ENCODE measurements around the gene CFAP57. TPM values are rescaled to one million over a fixed set of nuclear protein-coding genes. Genes with fewer than 3 reads are reported as not detected.

CFAP57 gene
- total RNA-seq, 1 donor from 2014 or later = 0.51 TPM

DNA sequence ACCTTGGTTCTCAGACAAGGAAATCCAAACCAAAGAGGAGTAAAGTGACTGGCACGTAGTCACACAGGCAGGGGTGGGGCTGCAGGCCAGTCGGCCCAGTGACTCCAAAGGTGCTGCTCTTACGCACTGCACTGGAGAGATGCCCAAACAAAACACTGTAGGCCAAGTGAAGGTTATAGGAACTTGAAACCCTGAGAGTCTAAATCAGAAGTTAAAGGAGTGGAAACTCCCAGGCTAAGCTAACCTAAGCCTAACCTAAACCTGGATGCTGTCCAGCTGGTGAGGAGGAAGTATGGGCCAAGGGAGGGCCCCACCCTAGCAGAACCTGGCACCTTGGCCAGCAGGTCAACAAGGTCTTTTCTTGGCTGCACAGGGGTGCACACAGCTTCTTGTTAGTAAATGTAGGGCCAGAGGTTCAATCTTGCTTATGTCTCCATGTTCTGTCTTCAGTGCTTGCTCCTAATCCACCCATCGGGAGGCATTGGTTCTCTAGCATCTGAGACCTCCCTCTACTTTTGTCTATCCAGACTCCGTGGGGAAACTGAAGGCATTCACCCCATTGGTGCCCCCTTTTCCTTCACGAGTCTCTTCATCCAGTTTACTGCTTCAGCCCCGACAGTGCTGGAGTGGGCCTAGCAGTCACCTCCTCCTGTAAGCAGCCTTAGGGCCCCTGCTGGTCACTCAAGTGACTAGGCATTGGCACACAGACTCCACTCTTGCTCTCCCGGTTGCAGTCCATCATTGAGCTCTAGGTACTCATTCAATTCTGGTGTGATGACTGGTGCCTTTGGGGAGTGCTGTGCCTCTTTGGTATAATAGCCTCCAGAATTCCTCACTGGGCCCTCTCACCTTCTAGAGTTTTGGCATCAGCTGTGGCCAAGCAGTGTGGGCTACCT is 84.8 kb downstream of the CFAP57 start:
- no peak for DNase-seq

DNA sequence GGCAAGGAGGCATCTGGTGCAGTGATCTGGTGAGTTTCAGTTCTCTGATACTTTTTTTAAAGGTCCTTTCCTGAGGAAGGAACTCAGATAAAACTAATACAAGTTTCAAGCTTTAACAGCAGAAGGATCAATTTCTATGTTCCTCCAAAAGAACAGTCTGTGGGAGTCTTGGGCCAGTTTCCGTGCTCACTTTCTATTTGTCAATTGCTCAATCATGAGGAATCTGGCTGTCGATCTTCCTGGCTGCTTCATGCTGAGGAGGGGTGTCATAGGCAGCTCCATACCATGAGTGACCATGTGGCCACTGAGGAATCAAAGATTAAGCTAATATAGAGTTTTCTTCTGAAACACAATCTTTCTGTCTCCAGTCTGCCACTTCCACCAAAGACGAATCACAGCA is 86.2 kb downstream of the CFAP57 start:
- no peak for DNase-seq

DNA sequence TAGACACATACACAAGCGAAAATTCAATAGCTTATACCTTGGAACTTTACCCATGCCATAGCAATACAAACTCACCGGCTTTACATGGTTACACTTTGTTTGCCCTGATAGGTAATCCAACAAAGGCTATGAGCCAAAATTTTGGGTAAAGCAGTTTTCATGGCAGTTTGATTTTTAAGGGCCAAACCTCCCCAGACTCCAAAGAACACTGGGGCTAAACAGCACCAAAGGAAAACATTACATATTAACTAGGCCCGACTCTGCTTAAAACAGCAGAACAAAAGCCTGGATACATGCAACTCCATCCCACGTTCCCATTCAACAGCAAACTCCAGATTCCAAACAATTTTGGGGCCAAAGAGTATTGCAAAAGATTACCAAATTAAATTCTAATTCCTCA is 93.3 kb downstream of the CFAP57 start:
- DNase-seq = no peak

DNA sequence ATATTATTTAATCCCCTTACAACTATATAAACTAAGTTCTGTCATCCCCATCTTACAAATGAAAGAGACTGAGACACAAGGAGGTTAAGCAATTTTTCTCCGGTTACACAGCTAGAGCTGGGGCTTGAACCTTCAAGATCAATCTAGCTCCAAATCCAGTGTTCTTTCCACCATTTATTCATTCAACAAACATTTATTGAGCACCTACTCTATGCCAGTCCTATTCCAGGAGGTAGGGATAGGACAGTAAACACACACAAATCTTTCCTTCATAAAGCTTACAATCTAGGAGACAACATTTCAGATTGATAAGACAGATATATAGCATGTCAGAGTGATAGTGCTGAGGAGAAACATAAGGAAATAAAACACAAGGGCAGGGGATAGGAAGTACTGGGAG is 94.8 kb downstream of the CFAP57 start:
- DNase-seq = no peak

DNA sequence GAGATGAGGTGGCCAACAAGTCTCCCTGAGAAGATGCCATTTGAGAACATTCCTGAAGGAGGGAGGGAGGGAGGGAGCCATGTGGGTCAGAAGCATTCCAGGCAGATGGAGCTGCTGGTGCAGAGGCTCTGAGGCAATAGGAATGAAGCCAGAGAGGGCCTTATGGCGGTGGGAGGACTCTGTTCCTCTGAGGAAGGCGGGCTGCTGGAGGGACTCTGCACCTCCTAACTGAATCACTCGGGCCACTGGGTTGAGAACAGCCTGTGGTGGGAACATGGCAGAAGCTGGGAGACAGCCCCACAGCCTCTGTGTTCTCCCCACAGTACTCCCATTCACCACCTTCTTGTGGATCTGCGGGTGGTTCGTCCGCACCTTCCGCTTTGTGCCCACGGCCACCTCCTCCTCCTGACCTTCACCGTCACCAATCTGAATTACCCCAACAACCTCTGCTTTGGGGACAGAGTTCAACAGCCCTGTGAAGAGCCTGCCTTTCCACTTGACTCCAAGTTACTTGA is 95.2 kb downstream of the CFAP57 start:
- no peak for DNase-seq

DNA sequence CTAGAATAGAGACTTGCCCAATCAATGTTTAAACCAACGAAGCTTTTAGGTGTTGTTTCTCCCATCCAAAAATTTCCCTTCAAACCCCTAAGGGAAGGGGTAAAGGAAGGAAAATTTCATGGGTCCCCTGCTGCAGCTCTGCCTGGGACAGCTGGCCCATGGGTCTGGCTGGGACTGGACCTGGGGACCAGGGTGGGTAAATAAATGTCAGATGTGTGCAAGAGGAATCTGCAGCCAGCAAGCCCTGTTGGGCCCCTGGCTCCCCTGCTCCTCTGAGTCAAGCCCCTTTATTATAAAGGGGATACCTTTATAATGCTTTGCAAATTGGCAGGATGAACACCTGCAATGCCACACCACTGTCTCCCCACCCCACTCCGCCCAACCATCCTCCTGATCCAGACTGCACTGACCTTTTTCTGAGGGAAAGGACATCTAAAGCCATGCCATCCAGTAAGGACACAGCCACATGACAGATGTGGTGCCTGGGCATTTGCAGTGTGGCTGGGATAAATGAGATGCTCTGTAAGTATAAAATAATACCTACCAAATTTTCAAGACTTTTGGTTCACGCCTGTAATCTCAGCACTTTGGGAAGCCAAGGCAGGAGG is 95.8 kb downstream of the CFAP57 start:
- DNase-seq = no peak

DNA sequence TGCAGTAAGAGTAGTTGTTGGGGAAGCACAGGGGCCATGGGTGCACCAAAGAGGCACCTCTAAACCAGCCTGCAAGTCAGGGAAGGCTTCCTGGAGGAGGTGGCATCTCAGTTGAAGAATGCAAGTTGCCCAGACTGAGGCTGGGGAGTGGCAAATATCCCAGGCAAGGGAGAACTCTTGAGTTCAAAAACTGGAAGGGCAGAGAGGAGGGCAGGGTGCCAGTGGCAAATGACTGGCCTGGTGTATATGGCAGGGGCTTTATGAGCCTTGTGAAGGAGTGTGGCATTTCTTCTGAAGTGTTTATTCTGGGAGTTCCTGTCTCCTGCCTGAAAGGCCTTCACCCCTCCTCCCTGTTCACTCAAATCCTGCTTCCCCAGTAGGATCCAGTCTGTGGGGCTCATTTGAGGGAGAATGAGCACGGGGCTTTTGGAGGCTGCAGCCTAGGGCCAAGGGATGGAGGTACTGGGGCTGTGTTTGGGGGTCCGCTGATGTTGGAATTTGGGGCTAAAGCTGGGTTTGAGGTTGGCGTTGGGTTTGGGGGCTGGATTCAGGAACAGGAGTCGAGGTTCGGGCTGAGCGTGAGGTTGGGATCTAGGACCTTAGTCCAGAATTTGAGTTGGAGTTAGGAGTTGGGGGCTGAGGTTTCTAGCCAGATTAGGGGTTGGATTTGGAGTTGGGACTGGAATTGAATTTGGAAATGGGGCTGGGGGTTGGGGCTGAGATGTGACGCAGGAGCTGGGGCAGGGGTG is 97.7 kb downstream of the CFAP57 start, which contains the start of gene TMEM125:
Gene TMEM125, plus strand, starts transcription at position 357 of the 749 bp plus-strand sequence. CDS start 2,740 bp downstream, outside the sequence.
- no peak for DNase-seq

DNA sequence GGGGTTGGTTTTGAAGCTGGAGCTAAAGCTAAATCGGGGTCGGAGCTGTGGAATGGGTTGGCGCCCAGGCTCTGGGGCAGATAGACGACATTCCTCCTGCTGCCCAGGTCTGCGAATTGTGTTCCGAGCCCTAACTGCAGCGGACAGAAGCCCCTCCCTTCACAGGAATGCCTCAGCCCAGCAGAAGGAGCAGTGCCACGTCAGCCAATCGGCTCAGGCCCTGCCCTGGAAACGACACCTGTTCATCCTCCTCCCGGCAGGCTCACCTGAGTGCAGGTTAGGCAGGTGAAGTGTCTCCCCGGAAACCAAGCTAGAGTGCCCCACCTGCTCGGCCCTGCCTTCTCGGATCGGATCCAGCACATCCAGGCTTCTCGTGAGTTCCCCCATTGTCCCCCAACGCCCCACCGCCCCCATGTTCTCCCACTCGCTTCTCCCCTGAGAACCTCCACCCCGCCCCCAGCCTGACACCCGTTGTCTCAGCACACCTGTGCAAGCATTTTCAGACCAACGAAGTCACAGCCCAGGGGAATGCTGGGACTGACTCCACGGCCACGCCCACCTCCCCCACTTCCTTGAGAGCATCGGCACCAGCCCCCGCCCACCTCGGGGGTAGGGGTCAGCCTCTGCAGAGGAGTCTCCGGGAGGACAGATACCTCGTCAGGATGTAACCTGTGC is 98.4 kb downstream of the CFAP57 start:
- DNase-seq = peak; percentile 29

DNA sequence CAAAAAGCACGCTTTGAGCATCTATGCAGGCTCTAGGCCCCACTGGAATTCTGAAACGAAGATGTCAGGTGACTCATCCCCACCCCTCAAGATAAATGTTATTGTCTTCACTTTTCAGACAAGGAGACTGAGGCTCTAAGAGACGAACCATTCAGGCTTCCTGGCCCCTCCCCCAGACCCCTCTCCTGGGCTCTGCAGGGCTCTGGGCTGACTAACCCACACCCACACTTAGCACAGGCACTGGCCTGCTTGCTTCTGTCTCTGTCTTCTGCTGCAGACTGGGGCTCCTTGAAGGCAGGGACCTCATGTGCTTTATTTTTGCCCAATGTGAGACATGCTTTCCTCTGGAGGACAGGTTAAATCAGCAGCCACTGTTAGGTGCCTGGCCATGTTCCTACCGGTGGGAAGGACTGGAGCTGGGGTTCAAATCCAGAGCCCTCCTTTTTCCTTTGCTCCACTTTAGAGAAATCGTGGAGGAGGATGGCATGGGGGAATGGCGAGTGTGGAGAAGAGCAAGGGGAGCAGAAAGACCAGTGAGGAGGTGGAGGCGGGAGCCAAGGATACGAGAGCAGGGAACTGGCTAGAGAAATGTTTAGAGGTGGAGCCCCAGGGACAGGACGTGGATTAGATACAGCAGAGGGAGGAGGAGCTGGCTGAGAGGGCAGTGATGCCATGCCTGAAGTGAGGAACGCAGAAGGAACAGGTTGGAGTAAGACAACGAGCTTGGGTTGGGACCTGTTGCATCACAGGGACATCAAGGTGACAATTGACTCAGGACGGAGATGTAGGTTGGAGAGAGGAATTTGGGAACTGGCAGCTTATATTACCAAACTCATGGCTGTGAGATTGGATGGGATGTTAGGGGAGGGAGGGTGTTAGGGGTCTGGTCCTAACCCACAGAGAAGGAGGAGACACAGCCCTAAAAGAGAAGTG is 99.3 kb downstream of the CFAP57 start:
- DNase-seq = no peak

DNA sequence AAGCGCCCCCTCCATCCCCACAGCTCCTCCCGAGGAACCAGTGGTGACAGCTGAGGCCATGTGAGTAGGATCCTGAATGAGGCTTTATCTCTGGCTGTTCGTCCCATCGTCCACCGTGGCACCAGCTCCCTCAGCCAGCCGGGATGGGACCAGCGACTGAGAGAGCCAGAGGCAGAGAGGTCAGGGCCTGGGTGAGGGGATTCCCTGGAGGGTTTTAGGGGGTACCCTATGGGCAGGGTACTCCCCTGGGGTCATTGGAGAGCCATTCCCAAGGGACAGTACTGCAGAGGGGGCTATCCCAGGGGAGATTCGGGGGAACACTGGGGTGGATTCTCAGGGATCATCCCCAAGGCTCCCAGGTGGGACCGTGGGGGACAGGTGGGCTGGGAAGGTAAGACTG is 100.0 kb downstream of the CFAP57 start:
- DNase-seq = no peak

DNA sequence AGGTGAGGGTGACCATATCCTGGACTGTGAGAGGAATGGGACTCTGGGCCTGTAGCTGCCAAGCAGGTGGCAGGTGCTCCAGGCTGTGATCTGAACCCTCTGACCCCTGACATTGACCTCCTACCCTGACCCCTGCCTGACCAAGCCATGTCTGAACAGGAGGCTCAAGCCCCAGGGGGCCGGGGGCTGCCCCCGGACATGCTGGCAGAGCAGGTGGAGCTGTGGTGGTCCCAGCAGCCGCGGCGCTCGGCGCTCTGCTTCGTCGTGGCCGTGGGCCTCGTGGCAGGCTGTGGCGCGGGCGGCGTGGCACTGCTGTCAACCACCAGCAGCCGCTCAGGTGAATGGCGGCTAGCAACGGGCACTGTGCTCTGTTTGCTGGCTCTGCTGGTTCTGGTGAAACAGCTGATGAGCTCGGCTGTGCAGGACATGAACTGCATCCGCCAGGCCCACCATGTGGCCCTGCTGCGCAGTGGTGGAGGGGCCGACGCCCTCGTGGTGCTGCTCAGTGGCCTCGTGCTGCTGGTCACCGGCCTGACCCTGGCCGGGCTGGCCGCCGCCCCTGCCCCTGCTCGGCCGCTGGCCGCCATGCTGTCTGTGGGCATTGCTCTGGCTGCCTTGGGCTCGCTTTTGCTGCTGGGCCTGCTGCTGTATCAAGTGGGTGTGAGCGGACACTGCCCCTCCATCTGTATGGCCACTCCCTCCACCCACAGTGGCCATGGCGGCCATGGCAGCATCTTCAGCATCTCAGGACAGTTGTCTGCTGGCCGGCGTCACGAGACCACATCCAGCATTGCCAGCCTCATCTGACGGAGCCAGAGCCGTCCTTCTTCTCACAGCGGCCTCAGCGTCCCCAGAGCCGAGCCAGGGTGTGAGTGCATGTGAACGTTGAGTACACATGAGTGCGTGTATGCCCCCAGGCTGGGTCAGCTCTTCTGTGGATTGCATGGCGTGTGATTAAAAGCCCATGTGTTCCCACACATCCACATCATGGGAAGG is 100.7 kb downstream of the CFAP57 start:
- no peak for DNase-seq

DNA sequence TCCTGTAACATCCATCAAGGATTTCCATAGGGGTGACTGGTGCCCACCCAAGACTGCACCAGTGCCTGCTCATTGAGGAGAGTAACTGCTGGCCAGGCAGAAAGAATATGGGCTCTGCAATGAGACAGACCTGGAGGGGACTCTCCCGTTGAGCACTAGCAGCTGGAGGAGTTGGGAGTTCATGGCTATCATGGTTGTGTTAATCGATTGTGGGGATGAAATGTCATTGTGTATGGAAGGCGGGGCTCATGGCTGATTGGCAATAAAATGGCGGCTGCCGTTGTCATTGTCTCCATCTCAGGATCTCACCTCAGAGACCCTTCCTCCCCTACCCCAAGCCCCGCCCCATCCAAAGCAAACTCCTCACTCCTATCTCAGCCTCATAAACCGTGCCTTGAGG is 101.6 kb downstream of the CFAP57 start:
- no peak for DNase-seq

DNA sequence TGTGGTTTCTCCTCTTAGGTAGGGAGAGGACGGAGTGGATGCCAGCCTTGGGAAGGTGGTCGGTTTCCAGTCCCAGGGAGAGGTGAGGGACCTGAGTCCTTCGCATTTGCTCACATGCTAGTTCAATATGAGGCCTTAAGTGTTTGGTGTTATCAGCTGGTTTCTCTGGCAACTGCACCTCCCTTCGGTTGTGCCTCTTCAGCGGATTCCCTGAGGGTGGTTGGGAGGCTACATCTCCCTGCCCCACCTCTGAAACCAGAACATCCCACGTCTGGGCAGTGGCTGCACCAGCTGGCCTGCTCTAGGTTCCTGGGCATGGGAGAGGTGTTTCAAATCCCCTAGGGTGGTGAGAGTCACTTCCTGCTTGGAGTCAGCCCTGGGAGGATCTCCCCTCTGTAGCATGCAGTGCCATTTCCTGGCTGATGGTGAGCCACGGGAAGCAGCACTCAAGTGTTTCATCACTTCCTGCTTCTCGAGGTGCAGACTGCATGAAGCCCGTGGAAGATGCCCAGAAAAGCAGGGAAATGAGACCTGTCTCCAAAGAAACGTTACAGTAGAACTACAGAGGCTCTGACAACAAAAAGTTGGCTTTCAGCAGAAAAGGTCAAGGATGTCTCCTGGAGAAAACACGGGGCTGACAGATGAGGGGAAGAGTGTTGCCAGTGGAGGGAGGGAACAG is 102.1 kb downstream of the CFAP57 start:
- DNase-seq = no peak

DNA sequence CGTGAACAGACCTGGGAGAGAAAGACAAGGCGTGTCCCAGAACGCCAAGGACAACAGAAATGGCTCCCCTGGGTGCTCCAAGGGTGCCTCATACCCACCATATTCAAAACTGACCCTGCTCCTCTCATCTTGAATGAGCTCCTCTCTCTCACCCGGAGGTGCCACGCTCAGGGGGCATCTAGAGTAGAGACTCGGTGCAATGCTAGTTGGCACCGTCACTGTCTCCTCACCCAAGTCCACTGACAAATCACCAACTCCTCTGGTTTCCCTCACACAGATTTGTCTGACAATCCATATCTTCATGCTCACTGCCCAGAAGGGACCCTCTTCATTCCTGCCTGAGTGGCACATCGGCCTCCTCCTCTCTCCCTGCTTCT is 102.7 kb downstream of the CFAP57 start:
- DNase-seq = no peak

DNA sequence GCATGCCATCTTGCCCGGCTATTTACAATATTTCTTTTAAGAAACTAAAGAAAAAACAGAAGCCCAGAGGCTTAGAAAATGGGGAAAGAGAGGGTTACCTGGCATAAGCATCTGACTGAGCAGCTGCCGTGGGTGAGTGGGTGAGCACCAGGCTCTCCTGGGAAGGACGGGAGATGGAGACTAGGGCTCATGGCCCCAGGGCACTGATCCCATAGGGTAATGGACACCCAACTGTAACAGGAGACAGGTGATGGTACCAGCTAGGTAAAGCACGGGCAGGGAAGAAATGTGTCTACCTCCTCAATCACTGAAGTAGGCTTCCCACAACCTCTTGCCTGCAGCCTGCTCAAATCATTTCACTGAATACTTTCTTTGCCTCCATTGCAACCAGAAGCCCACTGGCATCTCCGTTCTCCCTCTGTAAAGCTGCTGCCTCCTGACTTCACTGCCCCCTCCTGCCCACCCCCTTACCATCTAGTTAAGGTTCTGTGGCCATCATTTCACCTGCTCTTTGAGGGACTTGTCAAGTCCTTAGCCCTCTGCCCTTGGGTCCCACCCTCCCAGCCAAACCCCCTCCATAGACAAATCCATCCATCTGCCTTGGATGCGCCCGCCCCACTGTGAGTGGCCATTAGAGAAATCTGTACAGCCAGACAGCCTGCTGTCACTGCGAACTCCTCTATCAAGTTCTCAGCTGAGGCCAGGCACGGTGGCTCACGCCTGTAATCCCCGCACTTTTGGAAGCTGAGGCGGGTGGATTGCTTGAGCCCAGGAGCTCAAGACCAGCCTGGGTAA is 103.9 kb downstream of the CFAP57 start:
- no peak for DNase-seq

DNA sequence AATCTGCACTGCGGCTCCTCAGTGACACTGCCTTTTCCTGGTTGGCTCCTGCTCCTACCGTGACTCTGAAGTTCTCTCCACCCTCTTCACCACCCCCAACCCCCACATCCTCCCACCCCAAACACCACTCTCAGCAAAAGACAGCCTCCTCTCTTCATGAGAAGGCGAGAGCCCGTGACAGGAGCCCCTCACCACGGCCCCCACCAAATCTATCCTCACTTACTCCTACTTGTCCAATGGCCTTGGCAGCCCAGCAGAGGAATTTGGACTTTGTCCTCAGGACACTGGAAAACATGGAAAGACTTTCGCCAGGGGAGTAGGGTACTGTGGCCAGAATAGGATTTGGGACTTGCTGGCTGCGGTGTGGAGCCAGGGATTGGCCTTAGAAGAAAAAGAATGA is 104.5 kb downstream of the CFAP57 start:
- DNase-seq = no peak

DNA sequence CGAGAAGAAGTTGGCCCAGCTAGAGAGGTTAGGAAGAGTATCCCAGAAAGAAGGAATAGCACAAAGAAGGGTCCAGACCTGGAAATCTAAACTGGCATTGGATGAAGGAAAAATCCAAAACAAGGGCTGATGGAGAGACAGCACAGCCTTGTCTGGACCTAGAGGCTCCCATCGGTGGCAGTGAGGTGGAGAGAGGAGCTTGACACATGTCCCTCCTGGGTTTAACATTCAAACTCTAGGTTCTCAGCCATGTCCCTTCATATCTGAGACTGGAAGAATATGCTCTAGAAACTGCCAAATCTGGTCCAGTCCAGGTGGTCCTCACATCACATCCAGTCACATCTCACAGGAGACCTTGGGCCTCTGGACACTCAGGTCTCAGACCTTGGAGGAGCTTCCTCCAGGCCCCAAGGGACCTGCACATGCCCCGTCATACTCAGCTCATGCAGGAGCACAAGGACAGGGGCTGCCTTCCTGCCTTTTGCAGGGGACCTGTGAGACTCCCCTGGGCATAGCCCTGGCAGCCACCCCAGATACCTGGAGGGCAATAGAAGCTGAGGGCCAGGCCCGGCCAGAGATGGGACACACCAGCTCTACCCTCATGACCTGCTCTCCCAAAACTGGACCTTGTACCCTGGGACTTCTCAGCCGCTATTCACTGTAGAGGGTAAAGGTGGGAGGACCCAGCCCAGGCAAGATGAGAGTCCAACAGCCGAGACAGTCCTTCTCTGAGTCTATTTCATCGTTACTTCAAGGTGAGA is 105.2 kb downstream of the CFAP57 start:
- DNase-seq = no peak

DNA sequence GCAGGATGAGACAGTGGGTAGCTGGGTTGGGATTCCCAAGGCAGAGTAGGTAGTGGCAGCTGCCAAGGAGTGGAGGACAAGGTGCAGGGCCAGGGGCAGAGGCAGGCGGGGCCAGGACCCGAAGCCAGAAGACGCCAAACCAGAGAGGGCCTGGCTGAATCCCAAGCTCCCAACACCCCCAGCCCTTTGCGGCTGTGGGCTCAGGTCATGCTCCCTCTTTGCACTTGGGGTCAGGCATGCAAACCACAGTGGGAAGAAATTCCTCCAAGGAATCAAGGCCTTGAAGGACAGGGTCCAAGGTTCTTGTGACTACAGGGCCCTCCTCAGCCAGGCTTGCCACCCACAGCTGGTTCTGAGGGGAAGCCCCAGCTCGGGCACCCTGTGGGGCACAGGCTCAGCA is 107.0 kb downstream of the CFAP57 start:
- DNase-seq = no peak
